Right ventricle myocardium inferior (tissue), 1 donor: Measurements from ENCODE around the gene NTRK3. TPM values are rescaled to one million over a fixed set of nuclear protein-coding genes. Genes with fewer than 3 reads are reported as not detected.

ENCODE experiments used
- ATAC-seq: fragments of 200-7000 bp; cut with Tn5 transposase; one replicate; pipeline ENCODE4 v1.9.1; 2020; ENCODE audit warnings: mild to moderate bottlenecking, moderate library complexity
- DNase-seq: peaks from one replicate; pipeline ENCODE4 v3.0.0; 2021; ENCODE audit errors: missing footprints
- intact Hi-C: fragments of 100-400 bp; cut with DNase I; formaldehyde crosslinking; loops from one replicate; pipeline ENCODE4 v1.11.0; 2022
- total RNA-seq: library from RNA; stranded (reverse); fragmentation: NEBNext Ultra II Directional; extraction: Animal tissue kit (Norgen Biotek cat#: 25700); gene quantifications from one replicate; pipeline ENCODE4 v1.2.1, GENCODE V29; 2021
- donor health status: DM: no; HTN: yes; CAD: no; lungs with severe emphysema.

Gene NTRK3
- total RNA-seq, 1 donor from 2014 or later, result 5.1 TPM

DNA sequence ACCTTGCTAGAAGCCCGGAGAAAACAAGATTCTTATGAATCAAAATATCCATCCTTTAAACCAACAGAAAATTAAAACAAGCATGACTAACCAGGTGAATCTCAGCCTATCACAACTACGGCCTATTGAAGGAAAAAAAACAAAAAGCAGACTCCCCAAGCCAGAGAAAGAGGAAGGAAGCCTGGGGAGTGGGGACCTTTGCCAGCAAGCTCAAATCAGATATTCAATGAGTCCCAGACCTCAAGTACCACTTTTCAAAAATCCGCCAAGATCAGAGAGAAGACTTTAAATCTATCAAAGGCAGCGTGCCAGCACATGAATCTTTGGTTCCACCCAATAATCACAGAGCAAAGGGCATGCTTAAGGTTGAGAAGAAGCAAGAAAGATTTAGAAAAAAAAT is 253.8 kb downstream of the NTRK3 start:
- ATAC-seq, result no peak
- intact Hi-C loops, result no loop called here
- DNase-seq, result no peak

- intact Hi-C loops, result no loop called here
- DNase-seq, result no peak
- ATAC-seq, result peak; percentile 59
Measured at GRCh38 chr15:87998630-87999029, 257.9 kb downstream of the NTRK3 start.

DNA sequence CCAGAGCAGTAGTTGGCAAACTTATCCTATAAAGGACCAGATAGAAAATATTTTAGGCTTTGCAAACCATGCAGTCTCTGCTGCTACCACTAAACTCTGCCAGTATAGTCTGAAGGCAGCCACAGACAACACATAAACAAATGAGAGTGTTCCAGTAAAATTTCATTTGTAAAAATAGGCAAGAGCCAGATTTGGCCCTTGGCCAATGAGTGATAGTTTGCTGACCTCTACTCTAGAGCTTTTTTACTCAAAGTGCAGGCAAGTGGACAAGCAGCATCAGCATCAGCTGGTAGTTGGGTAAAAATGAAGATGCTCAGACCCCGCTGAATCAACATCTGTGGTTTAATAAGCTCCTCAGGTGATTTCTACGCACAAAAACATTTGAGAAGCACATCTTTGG is 269.8 kb downstream of the NTRK3 start:
- intact Hi-C loops, result no loop called here
- ATAC-seq (no peak), DNase-seq (no peak)

GRCh38 chr15:87985451-87985850 is 271.1 kb downstream of the NTRK3 start:
- no peak for DNase-seq
- no peak for ATAC-seq
- intact Hi-C loops, result no loop called here

DNA sequence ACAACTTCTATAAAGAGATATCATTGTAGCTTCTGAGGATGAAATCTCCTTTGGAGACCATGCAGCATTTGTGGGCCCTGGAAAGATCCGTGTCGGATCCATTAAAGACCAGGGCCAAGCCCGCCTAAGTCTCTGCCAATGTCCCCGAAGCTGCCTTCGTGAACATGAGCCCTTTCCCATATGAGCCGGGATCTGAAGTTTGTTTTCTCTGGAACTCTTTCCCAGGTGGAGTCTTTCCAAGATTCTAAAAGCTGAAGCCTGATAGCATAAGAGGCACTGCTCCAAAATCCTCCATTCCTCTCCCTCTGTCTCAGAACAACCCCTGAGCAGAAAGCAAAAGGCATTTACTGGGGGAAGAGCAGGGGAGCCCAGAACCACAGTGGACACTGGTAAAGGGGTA is 274.6 kb downstream of the NTRK3 start:
- intact Hi-C loops, result no loop called here
- DNase-seq (no peak), ATAC-seq (peak; percentile 62)

DNA sequence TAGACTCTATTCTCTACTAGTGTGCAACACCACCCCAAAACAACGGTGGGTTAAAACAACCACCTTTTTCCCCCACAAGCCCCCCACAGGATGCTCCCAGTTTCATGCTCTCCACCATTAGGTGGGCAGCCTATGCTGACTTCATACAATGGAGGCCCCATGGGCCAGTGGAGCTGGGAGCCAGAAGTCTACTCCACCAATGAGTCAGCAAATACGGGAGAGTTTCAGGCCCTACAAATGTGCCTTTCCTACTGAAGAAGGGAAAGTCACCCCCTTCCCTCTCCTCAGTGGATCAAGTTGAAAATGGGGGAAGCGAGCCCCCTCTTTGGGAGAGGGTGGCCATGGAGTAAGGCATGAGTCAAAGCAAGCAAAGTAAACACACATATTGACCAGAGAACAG is 278.6 kb downstream of the NTRK3 start:
- intact Hi-C loops, result no loop called here
- ATAC-seq (no peak), DNase-seq (no peak)

DNA sequence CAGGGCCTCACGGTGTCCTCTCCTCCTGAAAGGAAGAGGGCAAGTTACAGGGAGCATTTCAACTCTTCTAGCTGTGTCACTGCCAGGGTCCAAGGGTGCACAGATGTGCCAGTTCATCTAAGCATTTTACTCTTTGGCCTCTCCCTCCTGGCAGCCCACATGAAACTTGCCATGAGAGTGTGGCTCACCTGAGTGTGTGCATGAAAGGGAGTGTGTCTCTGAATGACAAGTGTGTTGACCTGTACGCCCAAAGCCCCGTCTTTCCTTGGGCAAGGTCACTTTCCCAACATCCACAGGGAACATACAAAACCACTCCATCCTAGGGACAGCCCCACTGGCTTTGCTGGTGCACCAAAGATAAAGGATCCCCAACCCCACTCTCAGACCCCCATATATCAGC is 280.0 kb downstream of the NTRK3 start:
- DNase-seq, result no peak
- intact Hi-C loops, result no loop called here
- ATAC-seq, result no peak

DNA sequence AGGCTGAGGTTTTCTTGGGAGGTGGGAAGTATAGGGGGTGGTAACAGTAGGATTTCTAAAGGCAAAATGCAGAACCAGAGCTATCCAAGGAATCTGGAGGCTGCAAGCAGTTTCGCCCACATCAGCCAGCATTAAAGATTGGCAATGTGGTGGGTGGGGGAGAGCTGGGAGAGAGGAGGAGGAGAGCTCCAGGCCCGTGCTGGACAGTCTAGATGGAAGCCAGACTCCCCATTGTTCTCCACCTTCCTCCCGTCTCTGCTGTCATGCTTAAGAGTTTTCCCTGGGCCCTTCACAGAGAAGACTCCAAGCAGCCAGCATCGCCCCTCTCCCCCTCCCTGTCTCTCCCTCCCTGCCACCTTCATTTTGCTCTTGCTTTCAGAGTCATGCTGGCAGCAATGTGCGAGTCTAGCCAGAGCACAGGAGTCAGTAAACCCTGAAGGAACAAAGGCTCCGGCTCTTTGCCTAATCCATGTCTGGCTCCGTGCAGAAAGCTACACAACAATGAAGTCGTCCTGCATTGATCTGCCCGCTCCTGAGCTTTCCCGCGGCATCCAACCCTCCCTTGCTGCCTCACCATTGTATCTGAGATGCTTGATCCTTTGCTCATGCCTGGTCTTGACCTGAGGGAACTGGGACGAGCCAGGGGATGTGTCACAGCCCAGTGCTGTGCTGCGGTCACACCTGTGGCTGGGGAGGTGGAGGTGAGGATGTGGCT is 282.9 kb downstream of the NTRK3 start:
- no peak for ATAC-seq

GRCh38 chr15:87971076-87971475 is 285.5 kb downstream of the NTRK3 start:
- intact Hi-C loops, result no loop called here

More for the DNA sequence above, 282.9 kb downstream of the NTRK3 start:
- DNase-seq, result no peak
- intact Hi-C loops, result no loop called here

DNA sequence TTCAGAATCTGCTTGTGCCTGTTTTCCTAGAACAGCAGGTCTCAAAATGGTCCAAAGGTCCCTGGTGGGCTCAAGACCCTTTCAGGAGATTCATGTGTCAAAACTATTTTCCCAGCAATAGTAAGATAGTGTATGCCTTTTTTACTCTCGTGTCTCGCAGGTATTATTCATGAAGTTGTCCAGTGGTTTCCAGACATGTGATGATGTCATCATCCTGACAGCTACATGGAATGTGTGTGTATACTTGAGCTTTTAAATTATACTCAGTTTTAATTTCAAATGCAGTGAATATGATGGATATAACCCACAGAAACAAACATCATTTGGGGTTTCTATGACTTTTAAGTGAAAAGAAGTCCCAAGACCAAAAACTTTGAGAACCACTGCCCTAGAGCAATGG is 288.6 kb downstream of the NTRK3 start:
- DNase-seq (no peak), ATAC-seq (no peak)
- intact Hi-C loops, result no loop called here

More at GRCh38 chr15:87971076-87971475, 285.5 kb downstream of the NTRK3 start:
- DNase-seq (no peak), ATAC-seq (no peak)

GRCh38 chr15:87965304-87965703 is 291.2 kb downstream of the NTRK3 start:
- ATAC-seq, result no peak
- DNase-seq, result no peak
- intact Hi-C loops, result no loop called here

DNA sequence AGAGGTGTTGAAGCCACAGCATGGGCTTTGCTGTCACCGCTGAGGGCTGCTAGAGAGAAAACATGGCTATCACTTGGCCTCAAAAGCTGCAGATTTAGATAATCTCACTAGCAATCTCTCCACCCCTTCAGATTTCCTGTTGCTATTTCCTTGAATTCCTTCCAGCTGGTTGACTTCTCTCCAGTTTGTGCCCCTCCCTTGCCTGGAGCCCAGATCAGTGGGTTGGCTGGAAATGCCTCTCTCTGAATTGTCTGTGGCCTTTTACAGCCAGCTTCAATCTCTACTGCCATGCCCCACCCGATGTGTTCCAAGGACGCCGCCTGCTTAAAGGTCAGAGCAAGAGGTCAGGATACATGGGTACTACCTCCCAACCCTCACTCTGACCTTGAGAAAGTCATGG is 294.1 kb downstream of the NTRK3 start:
- DNase-seq, result no peak
- intact Hi-C loops, result no loop called here
- no peak for ATAC-seq

- intact Hi-C loops, result no loop called here
- DNase-seq (no peak), ATAC-seq (no peak)
Measured at GRCh38 chr15:87961851-87962420, 294.6 kb downstream of the NTRK3 start.

DNA sequence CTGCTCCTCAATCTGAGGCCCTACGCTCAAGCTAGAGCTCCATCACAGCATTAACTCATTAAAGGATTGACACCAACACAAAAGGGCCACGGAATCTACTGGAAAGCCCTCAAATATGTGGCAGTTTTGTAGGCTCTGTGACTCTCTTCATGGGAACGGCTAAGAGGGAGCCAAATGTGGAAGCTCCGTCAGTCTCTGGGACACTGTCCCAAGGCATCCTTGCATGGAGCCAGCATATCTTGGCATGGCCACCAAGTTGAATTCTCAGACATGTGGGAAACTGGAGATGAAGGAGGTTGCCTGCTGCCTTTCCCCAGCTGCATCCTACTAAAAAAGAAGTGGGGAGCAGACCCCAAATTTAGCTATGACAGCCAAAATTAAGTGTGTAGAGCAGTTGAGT is 296.9 kb downstream of the NTRK3 start:
- ATAC-seq (no peak), DNase-seq (no peak)
- intact Hi-C loops, result no loop called here

- DNase-seq (no peak), ATAC-seq (no peak)
- intact Hi-C loops, result no loop called here
Measured at GRCh38 chr15:87959080-87959479, 297.5 kb downstream of the NTRK3 start.

DNA sequence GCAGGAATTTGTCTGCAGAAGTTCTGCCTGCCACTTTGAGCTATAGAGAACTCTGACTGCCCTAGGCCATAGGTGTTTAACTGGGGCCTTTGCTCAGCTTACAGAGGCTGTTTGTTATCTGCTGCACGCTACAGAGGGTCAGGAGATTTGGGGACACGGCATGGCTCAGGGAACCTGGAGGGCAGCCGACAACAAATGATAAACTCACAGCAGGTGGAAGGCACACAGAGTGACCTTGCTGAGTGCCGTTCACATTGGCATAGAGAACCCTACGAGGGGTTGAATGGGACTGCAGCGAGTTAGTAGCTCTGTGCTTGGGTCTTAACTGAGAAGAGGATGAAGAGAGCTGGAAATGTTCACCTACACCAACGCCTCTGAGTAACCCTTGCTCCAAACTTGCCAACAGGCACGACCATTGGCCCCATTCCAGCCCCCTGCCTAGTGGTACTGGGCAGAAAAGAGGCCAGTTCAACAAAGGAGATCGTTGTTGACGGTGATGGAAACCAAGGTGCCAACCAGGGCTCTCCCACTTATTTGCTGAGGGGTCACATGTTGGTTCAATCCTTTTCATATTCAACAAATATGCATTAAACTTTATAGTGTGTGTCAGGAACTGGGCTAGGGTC is 301.1 kb downstream of the NTRK3 start:
- DNase-seq, result no peak
- ATAC-seq, result peak; percentile 55
- intact Hi-C loops, result no loop called here

DNA sequence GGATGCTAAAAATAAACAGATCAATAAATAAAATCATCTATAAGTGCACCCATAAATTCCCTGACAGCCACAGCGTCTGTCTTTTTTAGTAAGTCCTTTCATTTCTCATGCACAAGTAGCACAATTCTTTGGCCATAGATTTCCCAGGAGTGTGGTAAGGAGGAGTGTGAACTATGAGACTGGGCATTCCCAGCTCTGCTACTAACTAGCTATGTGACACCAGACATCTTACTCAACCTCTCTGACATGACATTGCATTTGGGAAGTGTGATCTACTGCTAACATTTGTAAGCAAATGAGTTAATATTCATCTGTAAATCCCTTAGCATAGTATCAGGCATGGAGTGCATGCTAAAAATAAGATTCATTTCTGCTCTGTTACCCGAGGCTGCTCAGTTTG is 301.7 kb downstream of the NTRK3 start:
- DNase-seq (no peak), ATAC-seq (no peak)
- intact Hi-C loops, result no loop called here

DNA sequence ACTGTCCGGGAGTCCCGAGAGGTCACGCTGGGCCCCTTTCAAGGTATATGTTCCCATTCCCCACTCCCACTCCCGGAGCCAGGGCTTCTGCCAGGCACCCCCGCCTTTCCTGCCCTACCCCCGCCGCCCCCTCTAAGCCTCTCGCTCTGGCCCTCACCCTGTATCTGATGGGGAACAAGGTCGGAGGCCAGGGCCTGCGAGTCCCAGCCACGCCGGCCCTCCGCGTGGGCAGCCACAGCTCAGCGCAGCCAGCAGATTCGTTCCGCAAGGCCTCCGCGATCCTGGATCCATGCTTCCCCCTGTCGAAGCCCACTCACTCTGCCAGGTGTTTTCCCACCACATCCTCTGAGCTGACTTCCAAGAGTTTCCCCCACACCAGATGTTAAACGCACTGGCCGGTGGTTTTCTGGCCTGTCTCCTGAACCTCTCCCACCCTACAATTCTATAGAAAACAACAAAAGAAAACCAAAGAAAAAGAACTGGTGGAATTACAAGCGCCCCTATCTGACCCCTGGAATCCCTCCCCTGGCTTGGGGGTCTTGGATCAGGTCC is 303.7 kb downstream of the NTRK3 start:
- intact Hi-C loops, result no loop called here
- DNase-seq (no peak), ATAC-seq (no peak)

GRCh38 chr15:87949575-87950223 is 306.8 kb downstream of the NTRK3 start:
- ATAC-seq, result peak; percentile 79
- DNase-seq, result no peak
- intact Hi-C loops, result loop anchor here (2.0 kb wide), 1 partner anchor 99 kb away; no protein-coding TSS in a partner anchor
